NCI-H1694 treated with DMSO at 0.1 percent for 48 hours (cell line): ENCODE data around the gene PRICKLE3.
A peak's percentile ranks its signal among the peaks of the same experiment; 100 is the strongest.

Experiments
- DNase-seq: peaks from one replicate; lab custom pipeline; 2025; lab: John Stamatoyannopoulos, UW

The PRICKLE3 gene

GRCh38 chrX:49205443-49205842 is 19.3 kb upstream of the PRICKLE3 start:
- no peak for DNase-seq

- no peak for DNase-seq
Observed at GRCh38 chrX:49204709-49205108, 18.5 kb upstream of the PRICKLE3 start.

DNA sequence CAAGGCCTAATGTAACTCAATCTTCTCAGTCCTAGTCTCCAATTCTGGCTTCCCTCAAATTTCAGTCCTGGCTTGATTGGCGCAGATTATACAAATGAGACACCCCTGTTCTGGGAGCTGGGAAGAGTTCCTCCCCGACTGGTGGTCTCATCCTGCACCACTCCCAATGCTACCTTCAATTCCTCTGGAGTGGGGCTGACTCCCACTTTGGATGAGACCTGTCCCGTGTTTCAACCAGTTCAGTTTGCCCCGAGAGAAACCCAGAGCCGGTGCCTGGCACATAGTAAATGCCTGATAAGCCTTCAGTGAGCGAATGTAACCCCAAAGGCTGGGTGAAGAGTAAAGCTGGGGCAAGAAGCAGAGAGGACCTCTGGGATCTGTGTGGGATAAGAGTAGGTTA is 17.8 kb upstream of the PRICKLE3 start:
- DNase-seq = no peak

- DNase-seq = no peak
Observed at GRCh38 chrX:49203536-49203935, 17.4 kb upstream of the PRICKLE3 start.

DNA sequence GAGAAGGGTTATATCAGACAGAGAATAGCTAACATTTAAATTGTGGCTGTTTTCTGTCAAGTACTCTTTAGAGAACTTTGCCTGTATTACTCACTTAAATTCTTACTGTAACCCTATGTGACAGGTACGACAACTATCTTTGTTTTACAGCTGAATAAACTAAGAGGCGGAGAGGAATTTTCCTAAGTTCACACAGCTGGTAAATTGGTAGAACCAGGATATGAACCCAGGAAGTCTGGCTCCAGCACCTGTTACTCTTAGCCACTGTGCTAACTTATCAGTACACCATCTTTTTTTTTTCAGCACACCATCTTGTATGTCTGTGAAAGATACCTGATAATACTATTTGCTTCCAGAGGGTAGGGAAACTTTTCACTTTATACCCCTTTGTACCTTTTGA is 15.8 kb upstream of the PRICKLE3 start:
- no peak for DNase-seq

DNA sequence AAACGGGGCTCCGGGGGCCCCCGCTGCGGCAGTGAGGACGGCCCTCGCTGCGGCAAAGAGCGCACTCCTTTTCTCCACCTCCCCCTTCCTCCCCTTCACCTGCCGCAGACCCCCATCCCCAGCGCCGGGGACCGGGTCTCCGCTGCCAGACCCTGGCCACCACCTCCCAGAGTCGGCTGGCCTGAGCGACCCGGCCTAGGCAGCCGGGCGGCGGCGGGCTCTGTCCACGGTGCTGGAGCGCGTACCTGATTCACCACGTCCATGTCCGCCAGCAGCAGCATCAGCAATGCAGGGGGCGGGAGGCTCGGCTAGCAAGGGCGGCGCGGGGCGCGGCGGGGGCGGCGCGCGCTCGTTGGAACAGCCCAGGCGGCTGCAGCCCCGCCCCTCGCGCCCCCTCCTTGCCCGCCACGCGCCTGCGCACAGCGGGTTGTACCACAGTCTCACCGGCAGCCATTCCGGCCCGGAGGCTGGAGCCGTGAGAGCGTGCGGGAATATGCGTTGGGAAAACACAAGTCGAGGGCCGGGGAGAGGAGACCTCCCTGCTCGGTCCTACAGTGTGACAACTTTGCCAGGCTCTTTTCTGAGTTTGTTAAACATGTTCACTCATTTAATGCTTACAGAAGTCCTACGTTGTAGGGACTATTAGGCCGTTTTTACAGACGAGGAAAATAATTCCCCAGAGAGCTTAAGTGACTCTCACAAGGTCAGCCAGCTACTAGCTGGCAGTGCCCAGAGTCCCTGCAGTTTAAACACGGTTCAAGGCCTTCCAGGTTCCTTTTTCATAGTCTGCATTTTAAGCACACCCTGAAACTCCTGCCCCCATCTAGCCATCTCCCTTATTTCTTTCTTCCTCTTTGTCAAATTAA is 14.0 kb upstream of the PRICKLE3 start, which contains the start of gene SYP:
SYP (minus strand) TSS at position 288 of the 866 bp plus-strand sequence; CDS start at position 281, 7 bp downstream.
- peak; percentile 73 for DNase-seq

- no peak for DNase-seq
Observed at GRCh38 chrX:49199315-49199595, 13.1 kb upstream of the PRICKLE3 start.

- DNase-seq = no peak
Observed at GRCh38 chrX:49198540-49199314, 12.6 kb upstream of the PRICKLE3 start.

GRCh38 chrX:49197543-49198087 is 11.4 kb upstream of the PRICKLE3 start:
- no peak for DNase-seq

- no peak for DNase-seq
Observed at GRCh38 chrX:49193542-49193964, 7.4 kb upstream of the PRICKLE3 start.

- peak; percentile 29 for DNase-seq
Observed at GRCh38 chrX:49192722-49193328, 6.7 kb upstream of the PRICKLE3 start.

DNA sequence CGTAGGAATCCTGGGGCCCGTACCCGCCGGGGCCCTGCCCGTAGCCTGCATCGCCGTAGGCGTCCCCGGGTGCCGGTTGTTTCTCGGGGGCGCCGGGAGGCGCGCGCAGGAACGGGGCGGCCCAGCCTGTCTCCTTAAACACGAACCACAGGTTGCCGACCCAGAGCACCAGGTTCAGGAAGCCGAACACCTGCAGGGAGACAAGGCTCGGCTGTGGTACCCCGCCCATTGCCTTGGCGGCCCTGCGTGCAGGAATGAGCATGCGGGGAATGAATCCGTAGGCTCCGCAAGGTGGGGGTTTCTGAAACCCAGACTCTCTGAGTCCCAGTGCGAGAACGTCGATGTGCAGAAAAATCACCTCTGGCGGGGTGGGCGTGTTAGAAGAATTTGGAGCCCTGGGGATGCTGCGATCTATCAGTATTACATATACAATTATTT is 5.4 kb upstream of the PRICKLE3 start:
- DNase-seq = no peak

- DNase-seq = peak; percentile 100
Observed at GRCh38 chrX:49190821-49191573, 4.8 kb upstream of the PRICKLE3 start.

DNA sequence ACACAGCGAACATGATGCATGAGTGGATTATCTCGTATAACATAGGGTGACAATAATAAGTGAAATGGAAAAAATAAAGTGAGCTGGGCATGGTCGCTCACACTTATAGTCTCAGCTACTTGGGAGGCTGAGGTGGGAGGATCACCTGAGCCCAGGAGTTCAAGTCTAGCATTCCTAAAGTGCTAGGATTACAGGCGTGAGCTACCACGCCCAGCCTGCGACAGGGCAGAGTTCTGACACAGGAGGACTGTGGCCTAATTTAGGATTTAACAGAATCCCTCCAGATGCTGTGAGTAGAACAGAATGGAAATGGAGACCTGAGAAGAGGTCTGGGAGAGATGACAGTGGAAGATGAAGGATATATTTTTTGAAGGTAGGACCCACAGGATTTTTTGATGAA is 3.4 kb upstream of the PRICKLE3 start:
- DNase-seq = no peak

- DNase-seq = no peak
Observed at GRCh38 chrX:49188468-49189076, 2.4 kb upstream of the PRICKLE3 start.

DNA sequence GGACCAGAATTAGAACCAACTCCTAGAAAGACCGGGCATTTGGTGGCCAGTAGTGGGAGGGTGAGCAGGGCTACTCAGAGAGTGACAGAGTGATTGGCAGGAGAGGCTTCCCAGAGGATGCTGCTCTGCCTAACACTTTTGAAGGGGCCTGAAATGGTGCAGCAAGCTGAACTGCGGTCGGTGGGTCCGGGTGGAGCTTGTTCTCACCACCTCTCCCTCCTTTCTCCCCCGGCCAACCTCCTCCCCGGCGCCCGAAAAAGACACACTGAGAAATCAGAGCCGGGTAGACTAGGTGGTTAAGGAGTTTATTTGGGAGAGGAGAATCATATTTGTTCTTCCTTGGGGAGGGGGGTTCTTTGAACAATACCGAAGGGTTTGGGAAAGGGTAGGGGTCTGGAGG is 1.4 kb upstream of the PRICKLE3 start:
- DNase-seq = no peak

DNA sequence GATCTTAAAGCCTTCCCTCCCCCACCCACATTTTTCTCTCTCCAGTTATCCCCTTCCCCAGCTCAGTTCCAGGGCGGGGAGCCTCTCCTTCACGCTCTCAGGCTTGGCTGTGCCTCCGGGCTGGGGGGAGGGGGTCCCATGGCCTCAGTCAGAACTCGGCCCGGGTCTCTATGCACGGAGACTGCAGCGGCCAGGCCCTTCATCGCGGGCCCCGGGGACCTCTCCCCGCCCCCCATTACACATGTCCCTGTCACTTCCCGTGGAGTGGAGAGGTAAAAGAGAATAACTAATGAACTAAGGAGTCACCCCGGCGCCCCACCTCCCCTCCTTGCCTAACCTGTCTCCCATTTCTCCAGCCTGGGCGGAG is 838 bp upstream of the PRICKLE3 start:
- no peak for DNase-seq

DNA sequence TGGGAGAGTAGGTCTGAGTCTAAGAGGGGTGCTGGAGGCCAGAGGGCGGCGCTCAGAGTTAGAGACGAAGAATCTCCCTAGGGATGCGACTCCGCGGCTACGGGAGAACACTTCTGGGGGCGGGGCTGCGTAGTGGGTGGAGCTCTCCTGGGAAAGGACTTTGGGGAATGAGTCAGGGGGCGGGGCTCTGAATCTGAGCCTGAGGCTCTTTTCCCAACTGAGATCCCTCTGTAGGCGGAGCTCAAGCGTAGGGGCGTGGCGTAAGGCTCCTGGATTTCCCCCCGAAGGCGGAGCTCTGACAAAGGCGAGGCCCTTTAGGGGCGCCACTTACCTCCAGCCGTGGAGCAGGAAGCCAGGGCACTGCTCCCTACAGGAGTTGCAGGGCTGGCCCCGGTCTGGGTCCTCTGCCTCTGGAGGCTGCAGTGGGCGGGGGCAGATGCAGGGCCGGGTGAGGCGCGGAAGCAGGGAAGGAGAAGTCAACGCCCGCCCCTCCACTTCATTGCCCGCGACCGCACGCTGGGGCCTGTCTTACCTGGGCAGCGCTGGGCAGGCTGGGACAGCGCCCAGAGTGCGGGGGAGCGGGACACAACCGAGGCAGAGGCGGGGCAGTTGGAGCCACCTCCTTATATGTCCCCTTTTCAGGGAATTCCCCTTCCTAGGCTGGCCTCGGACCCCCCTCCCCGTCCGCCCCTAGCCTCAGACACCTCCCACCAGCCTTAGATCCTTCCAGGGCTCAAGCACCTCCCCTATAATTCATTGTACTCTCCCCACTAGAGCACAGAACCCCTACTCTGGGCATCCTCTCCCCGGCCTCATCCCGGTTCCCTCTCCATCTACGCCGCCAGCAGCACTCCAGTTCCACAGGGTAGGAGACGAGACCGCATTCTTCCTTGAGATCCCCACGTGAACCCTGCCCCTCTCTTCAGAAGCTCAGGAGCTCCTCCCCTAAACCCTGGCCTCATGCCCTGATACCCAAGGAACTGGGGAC is 1.6 kb downstream of the PRICKLE3 start:
- DNase-seq = no peak

DNA sequence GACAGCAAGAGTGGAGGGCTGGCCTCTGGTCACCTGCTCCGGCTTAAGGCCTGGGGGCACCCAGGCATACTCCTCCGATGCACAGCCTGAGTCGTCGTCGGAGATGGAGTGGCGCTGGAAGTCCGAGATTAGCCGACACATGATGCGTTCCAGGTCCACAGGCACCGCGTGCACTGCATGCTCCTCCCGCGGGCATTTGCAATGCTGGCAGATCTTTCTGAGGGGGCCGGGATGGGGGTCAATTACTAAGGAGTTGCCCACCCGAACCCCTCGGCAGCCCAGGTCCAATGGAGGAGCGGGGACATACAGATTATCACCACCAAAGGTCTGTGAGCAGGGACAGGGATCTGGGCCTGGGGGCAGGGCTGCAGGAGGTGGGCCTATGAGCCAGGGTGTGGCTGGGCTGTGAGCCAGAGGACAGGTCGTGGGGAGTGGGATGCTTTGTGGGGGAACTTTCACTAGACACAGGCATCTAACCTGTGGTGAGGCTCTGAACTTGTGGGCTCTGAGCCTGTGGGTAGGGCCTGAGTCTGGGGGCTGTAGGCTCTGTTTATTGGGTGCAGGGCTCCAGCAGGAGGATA is 2.4 kb downstream of the PRICKLE3 start:
- DNase-seq = no peak

- DNase-seq = no peak
Observed at GRCh38 chrX:49179358-49179757, 6.8 kb downstream of the PRICKLE3 start.
